Fibroblast of lung (primary cell): ENCODE results near the gene ABCG4. TPM values are rescaled to one million over a fixed set of nuclear protein-coding genes. Genes with fewer than 3 reads are reported as not detected.

Experiments used
- DNase-seq, 2 donors: peaks; one replicate each; pipeline versions ENCODE4 v3.0.0 to v3.0.0-alpha.2; 2010; ENCODE audit warnings: low read depth in 2 of 2
- H2AFZ ChIP-seq: 2 replicates; pipeline ENCODE4 v1.5.1; 2012; ENCODE audit warnings: low read length, control low read depth, inconsistent platforms
- H3K27ac ChIP-seq: 2 replicates; pipeline ENCODE4 v1.5.1; 2011; ENCODE audit warnings: low read length, control low read depth; ENCODE audit not compliant: insufficient read depth
- H3K27me3 ChIP-seq: 2 replicates; pipeline ENCODE4 v1.5.1; 2011; ENCODE audit warnings: mild to moderate bottlenecking, low read length; ENCODE audit not compliant: control insufficient read depth, insufficient read depth
- H3K36me3 ChIP-seq: 2 replicates; pipeline ENCODE4 v1.5.1; 2011; ENCODE audit warnings: low read length; ENCODE audit not compliant: control insufficient read depth, insufficient read depth
- H3K4me1 ChIP-seq: 2 replicates; pipeline ENCODE4 v1.5.1; 2011; ENCODE audit warnings: low read length; ENCODE audit not compliant: control insufficient read depth, insufficient read depth; ENCODE audit errors: extremely low read depth
- H3K4me2 ChIP-seq: 2 replicates; pipeline ENCODE4 v1.5.1; 2011; ENCODE audit warnings: low read length, control low read depth; ENCODE audit not compliant: insufficient read depth; ENCODE audit errors: extremely low read depth
- H3K4me3 ChIP-seq, 4 experiments: fragments of 200-600 bp in 1 of 4; sonication (generic) in 1 of 4; replicated peaks in 1 of 4; 2 replicates each; pipeline ENCODE4 v1.5.1; 2011 to 2016; ENCODE audit warnings: low read length in 4 of 4, low read depth in 3 of 4, mild to moderate bottlenecking in 3 of 4, control low read depth in 2 of 4, inconsistent platforms in 1 of 4, mixed read lengths in 1 of 4; ENCODE audit not compliant: insufficient read depth in 1 of 4; ENCODE audit errors: control extremely low read depth in 1 of 4
- H3K79me2 ChIP-seq: 2 replicates; pipeline ENCODE4 v1.5.1; 2012; ENCODE audit warnings: mild to moderate bottlenecking, low read length, inconsistent platforms; ENCODE audit not compliant: control insufficient read depth, insufficient read depth
- H3K9ac ChIP-seq: 2 replicates; pipeline ENCODE4 v1.5.1; 2011; ENCODE audit warnings: mild to moderate bottlenecking, low read length, control low read depth; ENCODE audit not compliant: insufficient read depth
- H3K9me3 ChIP-seq: 2 replicates; pipeline ENCODE4 v1.5.1; 2012; ENCODE audit warnings: low read depth, low read length; ENCODE audit not compliant: control insufficient read depth, insufficient read depth
- H4K20me1 ChIP-seq: 2 replicates; pipeline ENCODE4 v1.5.1; 2011; ENCODE audit warnings: low read length; ENCODE audit not compliant: control insufficient read depth, insufficient read depth; ENCODE audit errors: extremely low read depth
- EZH2 ChIP-seq: IDR thresholded peaks from 2 replicates; pipeline ENCODE4 v1.5.1; 2012; ENCODE audit warnings: low read length, control low read depth, mild to moderate bottlenecking; ENCODE audit errors: missing control alignments
- polyA plus RNA-seq, 2 donors: library from polyadenylated mRNA; depleted of rRNA in 1 of 2; stranded (reverse) in 1 of 2; unstranded in 1 of 2; fragments of >200 nt; gene quantifications; 2 replicates each; pipeline ENCODE4 v1.2.1, GENCODE V29; 2011 to 2012; ENCODE audit warnings: missing spikeins in 1 of 2
- total RNA-seq: library from RNA; depleted of rRNA; stranded (reverse); fragments of >200 nt; gene quantifications from 2 replicates; pipeline ENCODE4 v1.2.1, GENCODE V29; 2014
- TF ChIP-seq, protein P1 (sequence below), 2 donors: IDR thresholded peaks in 1 of 2; conservative IDR thresholded peaks in 1 of 2; 1 replicate in 1 of 2; 2 replicates in 1 of 2; pipeline ENCODE4 v1.5.1; 2011 to 2012; ENCODE audit warnings: low read length in 2 of 2, control low read depth in 1 of 2, inconsistent platforms in 1 of 2, low read depth in 1 of 2, mild to moderate bottlenecking in 1 of 2

The ABCG4 gene
- total and polyA plus RNA-seq, 2 donors (not counting 1 experiment from before 2014, with no cell fraction given), result 0.12 to 0.17 TPM

DNA sequence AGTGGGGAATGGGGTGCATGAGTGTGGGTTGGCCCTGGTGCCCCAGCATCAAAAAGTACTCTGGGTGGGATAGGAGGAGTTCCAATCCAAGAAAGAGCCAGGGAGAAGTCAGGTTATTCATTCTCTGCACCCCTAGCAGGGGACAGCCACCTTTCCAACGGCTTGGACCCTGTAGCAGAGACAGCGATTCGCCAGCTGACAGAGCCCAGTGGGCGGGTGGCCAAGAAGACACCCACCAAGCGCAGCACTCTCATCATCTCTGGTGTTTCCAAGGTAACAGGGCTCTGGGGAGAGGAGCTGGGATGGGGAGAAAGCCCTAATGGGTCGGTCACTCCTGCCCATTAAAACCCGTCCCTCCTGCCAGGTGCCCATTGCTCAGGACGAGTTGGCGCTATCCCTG lies 35.1 kb upstream of the ABCG4 start:
- no peak for TF ChIP-seq EZH2
- TF ChIP-seq, protein P1, sequence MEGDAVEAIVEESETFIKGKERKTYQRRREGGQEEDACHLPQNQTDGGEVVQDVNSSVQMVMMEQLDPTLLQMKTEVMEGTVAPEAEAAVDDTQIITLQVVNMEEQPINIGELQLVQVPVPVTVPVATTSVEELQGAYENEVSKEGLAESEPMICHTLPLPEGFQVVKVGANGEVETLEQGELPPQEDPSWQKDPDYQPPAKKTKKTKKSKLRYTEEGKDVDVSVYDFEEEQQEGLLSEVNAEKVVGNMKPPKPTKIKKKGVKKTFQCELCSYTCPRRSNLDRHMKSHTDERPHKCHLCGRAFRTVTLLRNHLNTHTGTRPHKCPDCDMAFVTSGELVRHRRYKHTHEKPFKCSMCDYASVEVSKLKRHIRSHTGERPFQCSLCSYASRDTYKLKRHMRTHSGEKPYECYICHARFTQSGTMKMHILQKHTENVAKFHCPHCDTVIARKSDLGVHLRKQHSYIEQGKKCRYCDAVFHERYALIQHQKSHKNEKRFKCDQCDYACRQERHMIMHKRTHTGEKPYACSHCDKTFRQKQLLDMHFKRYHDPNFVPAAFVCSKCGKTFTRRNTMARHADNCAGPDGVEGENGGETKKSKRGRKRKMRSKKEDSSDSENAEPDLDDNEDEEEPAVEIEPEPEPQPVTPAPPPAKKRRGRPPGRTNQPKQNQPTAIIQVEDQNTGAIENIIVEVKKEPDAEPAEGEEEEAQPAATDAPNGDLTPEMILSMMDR (conservative IDR thresholded peaks at IDR 0.05 in 1 of 2, IDR thresholded peaks at IDR 0.05 in 1 of 2; ENCODE audit: low read depth in 1 of 2, low read length in 2 of 2), result no peak
- Histone ChIP-seq H3K36me3 (peaks cover 10% of the 10 kb centered on the region), H2AFZ (no peak overlapping the region)

DNA sequence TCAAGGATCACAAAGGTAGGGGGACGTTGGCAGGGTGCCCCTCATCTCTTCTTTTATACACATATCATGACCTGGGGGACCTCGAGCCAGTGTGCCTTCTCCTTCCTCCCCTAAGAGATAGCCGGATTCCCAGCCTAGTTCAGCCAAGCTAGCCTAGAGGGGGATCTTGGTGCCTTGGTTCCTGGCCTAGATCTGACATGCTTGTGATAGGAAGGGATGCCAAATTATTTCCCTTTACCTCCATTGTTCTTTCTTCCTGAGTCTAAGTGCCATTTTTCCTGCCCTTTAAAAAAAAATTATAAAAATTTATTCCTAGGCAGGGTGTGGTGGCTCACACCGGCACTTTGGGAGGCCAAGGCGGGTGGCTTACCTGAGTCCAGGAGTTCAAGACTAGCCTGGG lies 34.5 kb upstream of the ABCG4 start:
- no peaks in the 10 kb centered on the region for H3K79me2 ChIP-seq
- H3K9ac ChIP-seq, result no peak overlapping the region
- H3K4me1 ChIP-seq, result peaks cover 2% of the 10 kb centered on the region
- no peak overlapping the region for H2AFZ ChIP-seq
- H3K36me3 ChIP-seq, result peaks cover 10% of the 10 kb centered on the region
- H3K9me3 ChIP-seq, result no peaks in the 10 kb centered on the region
- no peak overlapping the region for H3K4me3 ChIP-seq
- H3K27ac ChIP-seq, result no peak overlapping the region
- no peaks in the 10 kb centered on the region for H3K27me3 ChIP-seq
- no peak for DNase-seq
- TF ChIP-seq, protein P1 (conservative IDR thresholded peaks at IDR 0.05 in 1 of 2, IDR thresholded peaks at IDR 0.05 in 1 of 2; ENCODE audit: low read depth in 1 of 2, low read length in 2 of 2), result no peak
- no peak for TF ChIP-seq EZH2
- no peaks in the 10 kb centered on the region for H4K20me1 ChIP-seq
- no peak overlapping the region for H3K4me2 ChIP-seq

More for the DNA sequence above, 35.1 kb upstream of the ABCG4 start:
- Histone ChIP-seq H3K9me3 (no peaks in the 10 kb centered on the region), H3K4me3 (no peak overlapping the region), H3K27ac (no peak overlapping the region), H3K9ac (no peak overlapping the region), H3K4me2 (no peak overlapping the region), H3K4me1 (peaks cover 2% of the 10 kb centered on the region), H4K20me1 (no peaks in the 10 kb centered on the region), H3K27me3 (no peaks in the 10 kb centered on the region), H3K79me2 (peaks cover 2% of the 10 kb centered on the region)
- DNase-seq, result no peak

DNA sequence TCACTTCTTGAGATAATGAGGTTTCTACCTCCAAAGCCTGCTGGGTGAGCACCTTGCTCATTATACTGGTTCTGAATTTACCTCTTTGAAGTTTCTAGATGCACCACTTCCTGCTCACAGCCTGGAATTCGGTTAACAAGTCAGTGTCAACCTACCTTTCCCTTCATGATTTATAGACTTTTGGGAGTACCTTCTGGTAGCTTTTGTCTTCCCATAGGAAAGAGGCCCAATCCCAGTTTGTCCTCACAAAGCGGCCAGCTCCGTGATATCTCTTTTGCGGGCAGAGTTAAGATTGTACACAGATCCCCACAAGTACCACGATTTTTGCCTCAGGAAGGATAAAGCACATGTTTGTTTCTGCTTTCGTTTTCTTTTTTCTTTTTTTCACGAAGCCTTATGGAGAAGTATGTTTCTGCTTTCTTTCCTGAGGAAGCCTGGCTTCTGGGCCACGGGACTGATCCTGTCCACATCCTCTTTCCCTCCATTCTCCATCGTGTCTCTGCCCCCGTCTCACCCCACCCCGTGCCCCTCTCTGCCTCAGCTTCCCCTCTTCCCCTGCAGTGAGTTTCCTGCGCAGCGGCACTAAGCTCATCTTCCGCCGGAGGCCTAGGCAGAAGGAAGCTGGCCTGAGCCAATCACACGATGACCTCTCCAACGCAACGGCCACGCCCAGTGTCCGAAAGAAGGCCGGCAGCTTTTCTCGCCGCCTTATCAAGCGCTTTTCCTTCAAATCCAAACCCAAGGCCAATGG lies 33.2 kb upstream of the ABCG4 start:
- Histone ChIP-seq H3K9me3 (no peaks in the 10 kb centered on the region), H3K4me2 (no peak overlapping the region), H2AFZ (no peak overlapping the region), H4K20me1 (no peaks in the 10 kb centered on the region), H3K36me3 (peaks cover 10% of the 10 kb centered on the region), H3K27me3 (no peaks in the 10 kb centered on the region), H3K27ac (no peak overlapping the region), H3K9ac (no peak overlapping the region), H3K4me1 (peaks cover 6% of the 10 kb centered on the region), H3K4me3 (no peak overlapping the region), H3K79me2 (no peaks in the 10 kb centered on the region)
- TF ChIP-seq EZH2, result no peak
- TF ChIP-seq, protein P1 (conservative IDR thresholded peaks at IDR 0.05 in 1 of 2, IDR thresholded peaks at IDR 0.05 in 1 of 2; ENCODE audit: low read depth in 1 of 2, low read length in 2 of 2), result no peak
- DNase-seq, result no peak
